Sigmoid colon (tissue), 7 donors: Measurements from ENCODE around the gene SHPK. TPM values are rescaled to one million over a fixed set of nuclear protein-coding genes. Genes with fewer than 3 reads are reported as not detected.

Experiments used
- DNase-seq: peaks from one replicate; pipeline ENCODE4 v3.0.0-alpha.2; 2019
- H3K27ac ChIP-seq, 4 donors: fragments of 200-600 bp; sonication (generic); one replicate each; pipeline ENCODE4 v1.5.1; 2016 to 2019; ENCODE audit warnings: mild to moderate bottlenecking in 1 of 4
- H3K27me3 ChIP-seq, 3 donors: fragments of 200-600 bp; sonication (generic); one replicate each; pipeline ENCODE4 v1.5.1; 2019; ENCODE audit warnings: mild to moderate bottlenecking in 1 of 3
- H3K36me3 ChIP-seq, 4 donors: fragments of 200-600 bp; sonication (generic); one replicate each; pipeline ENCODE4 v1.5.1; 2016 to 2019
- H3K4me1 ChIP-seq, 4 donors: fragments of 200-600 bp; sonication (generic); one replicate each; pipeline ENCODE4 v1.5.1; 2017 to 2019
- H3K4me3 ChIP-seq, 4 donors: fragments of 200-600 bp; sonication (generic); one replicate each; pipeline ENCODE4 v1.5.1; 2017 to 2019; ENCODE audit warnings: mild to moderate bottlenecking in 2 of 4, moderate library complexity in 1 of 4
- H3K9me3 ChIP-seq, 4 donors: fragments of 200-600 bp in 3 of 4; sonication (generic) in 3 of 4; one replicate each; pipeline versions ENCODE4 v1.5.1 to v1.6.1; 2013 to 2019
- EP300 ChIP-seq, 4 donors: sonication (generic); formaldehyde crosslinking; IDR thresholded peaks; one replicate each; pipeline ENCODE4 v1.6.1; 2017; ENCODE audit warnings: antibody characterized with exemption in 4 of 4
- POLR2A ChIP-seq, 2 donors: fragments of 450-650 bp; IDR thresholded peaks; one replicate each; pipeline ENCODE4 v1.6.1; 2016; ENCODE audit warnings: antibody characterized with exemption in 2 of 2, mild to moderate bottlenecking in 2 of 2, moderate library complexity in 2 of 2
- POLR2AphosphoS5 ChIP-seq, 4 donors: sonication (generic); formaldehyde crosslinking; IDR thresholded peaks; one replicate each; pipeline ENCODE4 v1.6.1; 2017; ENCODE audit warnings: antibody characterized with exemption in 4 of 4
- WGBS, 2 donors: extraction: QIAGEN DNeasy Blood & Tissue Kit; methylation state at CpG; one replicate each; pipeline ENCODE4 v1.1.7; 2013; 5-methylcytosine and 5-hydroxymethylcytosine counted together
- intact Hi-C: fragments of 100-400 bp; cut with DNase I; formaldehyde crosslinking; loops from one replicate; pipeline ENCODE4 v1.15.1; 2023
- polyA plus RNA-seq, 3 donors: library from polyadenylated mRNA; stranded (reverse); fragments of 200-250 nt; gene quantifications; one replicate each; pipeline ENCODE4 v1.2.3, GENCODE V29; 2013
- total RNA-seq, 4 donors: library from RNA; depleted of rRNA; stranded (reverse); fragments of >200 nt; gene quantifications; one replicate each; pipeline ENCODE4 v1.1.0, GENCODE V29; 2016
- TF ChIP-seq, protein P1 (sequence below), 4 experiments: fragments of 450-650 bp in 3 of 4; fragments of 200-600 bp in 1 of 4; IDR thresholded peaks; one replicate each; pipeline ENCODE4 v1.5.1; 2016 to 2019; ENCODE audit warnings: antibody characterized with exemption in 4 of 4, mild to moderate bottlenecking in 3 of 4, moderate library complexity in 2 of 4
- donor health status: healthy with polysubstance abuse.
- donor health status: Bipolar disorder and iron deficiency.
- donor health status: healthy.

Gene SHPK
- total and polyA plus RNA-seq, 7 donors = 5.8 to 12.7 (median 7.8) TPM

DNA sequence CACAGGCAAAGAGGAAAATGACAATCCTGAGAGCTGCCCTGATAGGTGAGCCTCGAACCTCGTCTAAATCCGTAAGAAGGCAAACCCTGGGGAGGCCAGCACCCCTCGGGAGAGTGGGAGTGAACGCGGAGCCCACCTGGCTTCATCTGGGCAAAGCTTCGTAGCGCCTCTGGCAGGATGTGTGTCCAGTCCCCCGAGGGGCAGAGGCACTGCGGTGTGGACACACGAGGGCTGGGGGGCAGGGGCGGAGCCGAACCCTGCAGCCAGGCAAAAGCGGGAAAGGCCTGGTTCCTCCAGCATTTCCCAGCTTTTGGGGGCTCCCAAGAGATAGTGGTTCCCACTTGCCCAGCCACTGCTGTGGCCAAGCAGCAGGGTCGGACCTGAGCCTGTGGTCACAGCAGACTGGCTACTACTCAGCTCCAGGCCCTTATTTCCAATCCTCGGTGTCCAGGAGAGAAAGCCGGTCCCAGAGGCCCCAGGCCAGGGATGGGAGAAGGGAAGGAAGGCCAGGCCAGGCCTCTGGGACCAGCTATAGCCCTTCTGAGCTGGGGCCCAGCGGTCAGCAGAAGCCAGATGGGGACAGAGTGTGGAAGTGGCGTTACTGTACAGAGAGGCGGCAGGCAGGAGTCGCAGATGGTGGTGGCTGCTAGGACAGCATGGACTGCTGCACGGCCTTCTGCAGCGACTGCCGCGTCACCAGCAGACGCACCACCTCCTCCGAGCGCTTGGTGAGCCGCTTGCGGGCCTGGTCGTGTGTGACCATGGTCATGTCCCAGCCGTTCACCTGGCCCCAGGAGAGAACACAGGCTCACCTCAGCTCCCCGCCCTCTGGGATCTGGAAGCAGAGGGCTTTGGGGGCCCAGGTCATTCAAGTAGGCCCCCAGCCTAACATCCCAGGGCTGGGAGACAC, 27.3 kb upstream of the SHPK start:
- no peak overlapping the region for H3K4me3 ChIP-seq
- no peaks in the 10 kb centered on the region for H3K9me3 ChIP-seq
- DNase-seq = no peak
- H3K27ac ChIP-seq = no peak overlapping the region
- TF ChIP-seq POLR2A (IDR thresholded peaks at IDR 0.05) (no peak), POLR2AphosphoS5 (IDR thresholded peaks at IDR 0.05) (no peak), EP300 (IDR thresholded peaks at IDR 0.05) (no peak)
- TF ChIP-seq, protein P1, sequence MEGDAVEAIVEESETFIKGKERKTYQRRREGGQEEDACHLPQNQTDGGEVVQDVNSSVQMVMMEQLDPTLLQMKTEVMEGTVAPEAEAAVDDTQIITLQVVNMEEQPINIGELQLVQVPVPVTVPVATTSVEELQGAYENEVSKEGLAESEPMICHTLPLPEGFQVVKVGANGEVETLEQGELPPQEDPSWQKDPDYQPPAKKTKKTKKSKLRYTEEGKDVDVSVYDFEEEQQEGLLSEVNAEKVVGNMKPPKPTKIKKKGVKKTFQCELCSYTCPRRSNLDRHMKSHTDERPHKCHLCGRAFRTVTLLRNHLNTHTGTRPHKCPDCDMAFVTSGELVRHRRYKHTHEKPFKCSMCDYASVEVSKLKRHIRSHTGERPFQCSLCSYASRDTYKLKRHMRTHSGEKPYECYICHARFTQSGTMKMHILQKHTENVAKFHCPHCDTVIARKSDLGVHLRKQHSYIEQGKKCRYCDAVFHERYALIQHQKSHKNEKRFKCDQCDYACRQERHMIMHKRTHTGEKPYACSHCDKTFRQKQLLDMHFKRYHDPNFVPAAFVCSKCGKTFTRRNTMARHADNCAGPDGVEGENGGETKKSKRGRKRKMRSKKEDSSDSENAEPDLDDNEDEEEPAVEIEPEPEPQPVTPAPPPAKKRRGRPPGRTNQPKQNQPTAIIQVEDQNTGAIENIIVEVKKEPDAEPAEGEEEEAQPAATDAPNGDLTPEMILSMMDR (IDR thresholded peaks at IDR 0.05) = no peak
- no peaks in the 10 kb centered on the region for H3K27me3 ChIP-seq
- H3K4me1 ChIP-seq = peaks cover 0 to 54% (median 49%) of the 10 kb centered on the region in 4 donors
- WGBS, 2 donors = 91 to 92% methylated on average over 33 of the region's 33 CpGs
- intact Hi-C loops = loop anchor here (10.0 kb wide), 1 partner anchor 619 kb away; no protein-coding TSS in a partner anchor
- H3K36me3 ChIP-seq = peaks cover 0 to 38% (median 23%) of the 10 kb centered on the region in 4 donors

GRCh38 chr17:3660311-3660891, 24.4 kb upstream of the SHPK start:
- no peak for DNase-seq
- TF ChIP-seq EP300 (IDR thresholded peaks at IDR 0.05) (no peak), POLR2AphosphoS5 (IDR thresholded peaks at IDR 0.05) (no peak), POLR2A (IDR thresholded peaks at IDR 0.05) (no peak)
- TF ChIP-seq, protein P1 (IDR thresholded peaks at IDR 0.05) = no peak
- H3K36me3 ChIP-seq = peaks cover 0 to 38% (median 23%) of the 10 kb centered on the region in 4 donors
- no peaks in the 10 kb centered on the region for H3K27me3 ChIP-seq
- no peaks in the 10 kb centered on the region for H3K9me3 ChIP-seq
- peaks cover 0 to 38% (median 29%) of the 10 kb centered on the region in 4 donors for H3K4me1 ChIP-seq
- peak overlapping the region; percentile 77 to 89 (median 83) for H3K27ac ChIP-seq
- intact Hi-C loops = loop anchor here (10.0 kb wide), 1 partner anchor 616 kb away; no protein-coding TSS in a partner anchor
- WGBS, 2 donors = 84 to 93% methylated on average over 23 of the region's 23 CpGs
- H3K4me3 ChIP-seq = no peak overlapping the region

GRCh38 chr17:3659541-3660111, 23.6 kb upstream of the SHPK start:
- no peak overlapping the region for H3K4me3 ChIP-seq
- 42 to 72% methylated on average over 22 of the region's 22 CpGs for WGBS, 2 donors
- H3K36me3 ChIP-seq = peaks cover 0 to 36% (median 20%) of the 10 kb centered on the region in 4 donors

DNA sequence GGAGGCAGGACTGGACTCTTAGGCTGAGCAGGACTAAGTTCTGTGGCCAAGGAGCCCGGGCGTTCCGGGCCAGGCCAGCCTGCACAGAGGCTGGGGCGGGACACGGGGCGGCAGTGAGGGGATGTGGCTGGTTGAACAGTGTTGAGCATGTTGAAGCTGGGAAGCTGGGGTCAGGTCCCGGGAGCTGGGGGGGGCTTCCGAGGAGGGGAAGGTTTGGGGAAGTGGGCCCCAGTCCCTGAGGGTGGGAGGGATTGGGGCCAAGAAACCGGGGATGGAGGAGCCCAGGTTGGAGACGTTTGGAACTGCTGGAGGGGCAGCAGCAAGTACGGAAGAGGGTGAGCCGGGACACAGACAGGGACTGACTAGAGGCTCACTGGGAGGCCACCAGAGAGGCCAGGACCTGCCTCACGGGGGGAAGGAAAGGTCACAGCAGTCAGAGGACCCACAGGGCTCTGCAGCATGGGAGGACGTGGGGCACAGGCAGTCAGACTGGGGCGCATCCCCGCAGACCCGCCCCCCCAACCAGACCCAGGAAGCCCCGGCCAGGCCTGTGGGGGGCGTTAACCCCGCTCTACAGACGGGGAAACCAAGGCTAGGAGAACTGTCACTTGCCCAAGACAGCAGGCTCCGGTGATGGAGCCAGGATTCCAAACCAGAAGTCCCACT, 22.9 kb upstream of the SHPK start:
- Histone ChIP-seq H3K4me3 (no peak overlapping the region), H3K4me1 (peaks cover 0 to 36% (median 28%) of the 10 kb centered on the region in 4 donors), H3K27ac (peak overlapping the region; percentile 77 to 89 (median 83)), H3K27me3 (no peaks in the 10 kb centered on the region), H3K36me3 (peaks cover 0 to 28% (median 14%) of the 10 kb centered on the region in 4 donors), H3K9me3 (no peaks in the 10 kb centered on the region)
- TF ChIP-seq, protein P1 (IDR thresholded peaks at IDR 0.05) = no peak
- TF ChIP-seq EP300 (IDR thresholded peaks at IDR 0.05) (no peak), POLR2A (IDR thresholded peaks at IDR 0.05) (no peak), POLR2AphosphoS5 (IDR thresholded peaks at IDR 0.05) (no peak)
- intact Hi-C loops = no loop called here
- no peak for DNase-seq
- 80% methylated on average over 22 of the region's 22 CpGs for WGBS, 2 donors

More at GRCh38 chr17:3659541-3660111, 23.6 kb upstream of the SHPK start:
- DNase-seq = peak; percentile 87
- peaks cover 0 to 36% (median 28%) of the 10 kb centered on the region in 4 donors for H3K4me1 ChIP-seq
- intact Hi-C loops = loop anchor here (10.0 kb wide), 1 partner anchor 615 kb away; no protein-coding TSS in a partner anchor
- no peaks in the 10 kb centered on the region for H3K9me3 ChIP-seq
- H3K27ac ChIP-seq = peak overlapping the region; percentile 77 to 89 (median 83)
- no peaks in the 10 kb centered on the region for H3K27me3 ChIP-seq
- TF ChIP-seq EP300 (IDR thresholded peaks at IDR 0.05) = no peak
- TF ChIP-seq POLR2A (IDR thresholded peaks at IDR 0.05) = no peak
- TF ChIP-seq POLR2AphosphoS5 (IDR thresholded peaks at IDR 0.05) = peak in 3 of 4 donors; percentile 39 to 63 (median 47)
- TF ChIP-seq, protein P1 (IDR thresholded peaks at IDR 0.05) = peak in 3 of 4 experiments; percentile 22 to 57 (median 36)
